GM18909 (cell line): ENCODE data around the gene DACT2.
"Not testable (repeated sequence)": the region's sequence is repeated elsewhere in the genome, so short reads cannot be mapped to it uniquely, and the experiment has no call there.

ENCODE experiments used
- ATAC-seq: cut with Tn5 transposase; IDR thresholded peaks from one replicate; pipeline ENCODE4 v1.9.1; 2021; ENCODE audit warnings: mild to moderate bottlenecking; ENCODE audit not compliant: unreplicated experiment, poor library complexity

DACT2 gene

GRCh38 chr6:168319279-168320111 lies at the start of gene DACT2:
TSS of gene DACT2 (minus strand) at chr6:168319777. CDS start at chr6:168319633, 144 bp downstream.
- no peak for ATAC-seq

- no peak for ATAC-seq
These were observed 49.4 kb upstream of the DACT2 start for GRCh38 chr6:168368936-168369335.

- ATAC-seq, result no peak
These were observed 48.7 kb upstream of the DACT2 start for GRCh38 chr6:168368066-168368820.

GRCh38 chr6:168367285-168367751 lies 47.7 kb upstream of the DACT2 start:
- ATAC-seq, result no peak

- ATAC-seq, result no peak
These were observed 46.9 kb upstream of the DACT2 start for GRCh38 chr6:168366473-168366872.

- ATAC-seq, result no peak
These were observed 46.0 kb upstream of the DACT2 start for GRCh38 chr6:168365422-168366165.

GRCh38 chr6:168364793-168365421 lies 45.3 kb upstream of the DACT2 start:
- ATAC-seq, result no peak

- no peak for ATAC-seq
These were observed 44.5 kb upstream of the DACT2 start for GRCh38 chr6:168363811-168364792.

- no peak for ATAC-seq
These were observed 43.7 kb upstream of the DACT2 start for GRCh38 chr6:168363302-168363701.

- ATAC-seq, result no peak
These were observed 42.9 kb upstream of the DACT2 start for GRCh38 chr6:168362276-168362990.

GRCh38 chr6:168361766-168362165 lies 42.2 kb upstream of the DACT2 start:
- no peak for ATAC-seq

- no peak for ATAC-seq
These were observed 40.2 kb upstream of the DACT2 start for GRCh38 chr6:168359794-168360193.

- no peak for ATAC-seq
These were observed 39.4 kb upstream of the DACT2 start for GRCh38 chr6:168358842-168359420.

- not testable (repeated sequence) for ATAC-seq
These were observed 37.3 kb upstream of the DACT2 start for GRCh38 chr6:168356872-168357271.

- ATAC-seq, result no peak
These were observed 36.3 kb upstream of the DACT2 start for GRCh38 chr6:168355716-168356522.

- no peak for ATAC-seq
These were observed 34.8 kb upstream of the DACT2 start for GRCh38 chr6:168354338-168354737.

- no peak for ATAC-seq
These were observed 33.5 kb upstream of the DACT2 start for GRCh38 chr6:168353041-168353440.
